Neural crest cell (in vitro differentiated cells): ENCODE measurements around the gene DDX60. TPM values are rescaled to one million over a fixed set of nuclear protein-coding genes. Genes with fewer than 3 reads are reported as not detected.
"Not testable (repeated sequence)": the region's sequence is repeated elsewhere in the genome, so short reads cannot be mapped to it uniquely, and the experiment has no call there.

ENCODE experiments used
- DNase-seq: peaks from one replicate; pipeline ENCODE4 v3.0.0; 2021; ENCODE audit warnings: low read depth, mixed read lengths, low spot score
- H3K27ac Mint-ChIP-seq: one replicate; pipeline ENCODE4 v1.8.0; 2021; ENCODE audit warnings: mild to moderate bottlenecking, mixed read lengths; ENCODE audit not compliant: unreplicated experiment
- H3K27me3 Mint-ChIP-seq: 2 replicates; pipeline ENCODE4 v1.8.0; 2021; ENCODE audit warnings: low read depth, mild to moderate bottlenecking, mixed read lengths
- H3K36me3 Mint-ChIP-seq: 2 replicates; pipeline ENCODE4 v1.8.0; 2021; ENCODE audit warnings: low read depth, mild to moderate bottlenecking, mixed read lengths
- H3K4me1 Mint-ChIP-seq: 2 replicates; pipeline ENCODE4 v1.8.0; 2021; ENCODE audit warnings: mixed read lengths
- H3K4me3 Mint-ChIP-seq: one replicate; pipeline ENCODE4 v1.8.0; 2021; ENCODE audit warnings: mild to moderate bottlenecking, mixed read lengths
- H3K9me3 Mint-ChIP-seq: 2 replicates; pipeline ENCODE4 v1.8.0; 2021; ENCODE audit warnings: mixed read lengths
- total RNA-seq: library from RNA; stranded (reverse); gene quantifications from 2 replicates; pipeline ENCODE4 v1.2.1, GENCODE V29; 2021
- TF ChIP-seq, protein P1 (sequence below): fragments of 200-600 bp; sonication (generic); conservative IDR thresholded peaks from 2 replicates; pipeline ENCODE4 v1.5.0; 2021; ENCODE audit warnings: antibody characterized with exemption, mild to moderate bottlenecking

Gene DDX60
- total RNA-seq, 1 donor from 2014 or later, result 2.1 TPM

DNA sequence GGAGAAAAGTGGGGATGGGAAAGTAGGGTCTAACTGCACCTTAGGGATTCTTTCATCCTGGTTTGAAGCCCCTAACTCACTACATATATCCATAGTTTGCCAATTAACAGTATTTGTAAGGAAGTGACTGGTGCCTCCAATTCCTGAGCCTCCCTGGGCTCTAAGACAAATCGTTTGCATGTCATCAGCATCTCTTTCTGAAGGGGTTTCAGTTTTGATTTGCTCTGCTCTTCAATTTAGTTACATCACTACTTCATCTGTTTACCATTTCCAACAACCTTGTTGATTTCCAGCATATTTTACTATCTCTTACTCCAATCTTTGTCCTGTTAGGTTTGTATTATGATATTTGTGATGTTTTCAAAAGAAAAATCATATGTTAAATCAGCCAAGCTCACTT, 15.5 kb upstream of the DDX60 start:
- Mint-ChIP-seq H3K27ac (no peak overlapping the region), H3K27me3 (peaks cover 4% of the 10 kb centered on the region), H3K36me3 (no peaks in the 10 kb centered on the region), H3K9me3 (no peaks in the 10 kb centered on the region), H3K4me1 (no peaks in the 10 kb centered on the region), H3K4me3 (no peak overlapping the region)
- DNase-seq, result no peak
- TF ChIP-seq, protein P1, sequence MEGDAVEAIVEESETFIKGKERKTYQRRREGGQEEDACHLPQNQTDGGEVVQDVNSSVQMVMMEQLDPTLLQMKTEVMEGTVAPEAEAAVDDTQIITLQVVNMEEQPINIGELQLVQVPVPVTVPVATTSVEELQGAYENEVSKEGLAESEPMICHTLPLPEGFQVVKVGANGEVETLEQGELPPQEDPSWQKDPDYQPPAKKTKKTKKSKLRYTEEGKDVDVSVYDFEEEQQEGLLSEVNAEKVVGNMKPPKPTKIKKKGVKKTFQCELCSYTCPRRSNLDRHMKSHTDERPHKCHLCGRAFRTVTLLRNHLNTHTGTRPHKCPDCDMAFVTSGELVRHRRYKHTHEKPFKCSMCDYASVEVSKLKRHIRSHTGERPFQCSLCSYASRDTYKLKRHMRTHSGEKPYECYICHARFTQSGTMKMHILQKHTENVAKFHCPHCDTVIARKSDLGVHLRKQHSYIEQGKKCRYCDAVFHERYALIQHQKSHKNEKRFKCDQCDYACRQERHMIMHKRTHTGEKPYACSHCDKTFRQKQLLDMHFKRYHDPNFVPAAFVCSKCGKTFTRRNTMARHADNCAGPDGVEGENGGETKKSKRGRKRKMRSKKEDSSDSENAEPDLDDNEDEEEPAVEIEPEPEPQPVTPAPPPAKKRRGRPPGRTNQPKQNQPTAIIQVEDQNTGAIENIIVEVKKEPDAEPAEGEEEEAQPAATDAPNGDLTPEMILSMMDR, result no peak

DNA sequence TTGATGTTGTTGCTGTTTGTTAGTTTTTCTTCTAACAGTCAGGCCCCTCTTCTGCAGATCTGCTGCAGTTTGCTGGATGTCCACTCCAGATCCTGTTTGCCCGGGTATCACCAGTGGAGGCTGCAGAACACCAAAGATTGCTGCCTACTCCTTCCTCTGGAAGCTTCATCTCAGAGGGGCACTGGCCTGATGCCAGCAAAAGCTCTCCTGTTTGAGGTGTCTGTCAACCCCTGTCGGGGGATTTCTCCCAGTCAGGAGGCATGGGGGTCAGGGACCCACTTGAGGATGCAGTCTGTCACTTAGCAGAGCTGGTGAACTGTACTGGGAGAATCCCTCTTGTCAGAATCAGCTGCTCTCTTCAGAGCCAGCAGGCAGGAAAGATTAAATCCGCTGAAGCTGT, 12.0 kb upstream of the DDX60 start:
- not testable (repeated sequence) for H3K4me1 Mint-ChIP-seq, H3K27me3 Mint-ChIP-seq, H3K4me3 Mint-ChIP-seq, H3K27ac Mint-ChIP-seq, H3K9me3 Mint-ChIP-seq, DNase-seq, H3K36me3 Mint-ChIP-seq

DNA sequence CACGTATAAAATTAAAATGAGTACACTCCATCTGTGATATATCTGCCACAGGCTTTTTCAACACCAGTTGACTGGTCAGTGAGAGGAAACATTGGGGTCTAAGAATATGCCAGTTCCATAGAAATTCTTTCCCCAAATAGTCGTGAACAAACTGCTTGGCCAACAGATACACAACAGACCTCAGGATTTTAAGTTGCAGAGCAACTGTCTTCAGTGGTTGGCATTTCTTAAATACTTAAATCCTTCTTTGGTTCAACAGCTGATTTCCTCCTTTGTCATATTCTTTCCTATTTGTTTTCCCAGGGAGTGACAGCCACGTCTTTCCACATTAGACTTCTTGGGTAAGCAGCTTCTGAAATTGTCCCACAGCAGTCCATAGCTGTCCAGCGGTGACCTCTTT, 7.0 kb upstream of the DDX60 start:
- no peak overlapping the region for H3K27ac Mint-ChIP-seq
- TF ChIP-seq, protein P1, result no peak
- no peaks in the 10 kb centered on the region for H3K36me3 Mint-ChIP-seq
- H3K4me1 Mint-ChIP-seq, result no peaks in the 10 kb centered on the region
- H3K9me3 Mint-ChIP-seq, result peaks cover 2% of the 10 kb centered on the region
- peaks cover 4% of the 10 kb centered on the region for H3K27me3 Mint-ChIP-seq
- H3K4me3 Mint-ChIP-seq, result no peak overlapping the region
- no peak for DNase-seq

DNA sequence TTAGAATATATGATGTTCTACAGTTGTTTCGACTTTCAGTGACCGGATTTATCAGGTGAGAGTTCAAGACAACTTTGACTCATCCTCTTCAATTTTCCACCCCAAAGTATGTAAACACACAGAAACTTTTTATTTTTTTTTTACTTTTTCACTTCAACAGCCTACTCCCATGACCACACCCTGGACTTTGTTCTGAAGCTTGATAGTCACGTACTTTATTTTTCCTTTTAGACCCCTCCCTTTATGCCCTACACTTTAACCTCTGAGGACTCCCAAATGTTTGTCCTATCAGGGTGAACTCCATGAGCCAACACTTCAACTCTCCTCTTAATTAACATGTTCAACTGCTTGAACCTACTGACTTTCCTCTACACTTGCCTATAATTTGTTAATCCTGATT, 2.5 kb upstream of the DDX60 start:
- Mint-ChIP-seq H3K27ac (no peak overlapping the region), H3K36me3 (no peaks in the 10 kb centered on the region), H3K4me3 (peak overlapping the region; percentile 1), H3K9me3 (no peaks in the 10 kb centered on the region), H3K4me1 (peaks cover 11% of the 10 kb centered on the region), H3K27me3 (peaks cover 5% of the 10 kb centered on the region)
- TF ChIP-seq, protein P1, result no peak
- DNase-seq, result no peak

DNA sequence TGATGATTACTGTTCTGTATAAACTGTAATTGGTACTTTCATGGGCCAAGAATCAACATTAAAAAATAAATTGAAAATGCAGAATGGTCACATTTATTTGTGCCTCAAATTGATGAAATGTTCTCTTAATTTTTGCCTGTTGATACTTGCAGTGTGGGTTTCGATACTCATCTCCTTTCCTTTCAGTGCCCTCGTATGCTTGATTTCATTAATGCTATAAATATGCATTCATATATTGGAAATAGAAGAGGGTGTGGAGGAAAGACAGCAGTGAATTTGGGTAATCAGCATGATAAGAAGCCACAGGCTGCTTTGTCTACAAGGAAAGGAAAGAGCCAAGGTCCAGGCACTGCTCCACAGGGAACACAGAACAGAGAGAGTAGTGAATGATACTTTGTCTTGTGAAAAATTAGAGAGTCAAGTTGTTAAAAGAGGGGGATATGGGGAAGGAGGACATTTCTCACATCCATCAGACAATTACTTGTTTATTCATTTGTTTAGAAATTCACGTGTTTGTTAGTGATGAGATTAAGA, 1.0 kb upstream of the DDX60 start:
- H3K27ac Mint-ChIP-seq, result no peak overlapping the region
- peak overlapping the region; percentile 32 for H3K4me3 Mint-ChIP-seq
- H3K27me3 Mint-ChIP-seq, result peaks cover 5% of the 10 kb centered on the region
- H3K4me1 Mint-ChIP-seq, result peaks cover 11% of the 10 kb centered on the region
- no peaks in the 10 kb centered on the region for H3K9me3 Mint-ChIP-seq
- TF ChIP-seq, protein P1, result no peak
- H3K36me3 Mint-ChIP-seq, result no peaks in the 10 kb centered on the region
- DNase-seq, result no peak

DNA sequence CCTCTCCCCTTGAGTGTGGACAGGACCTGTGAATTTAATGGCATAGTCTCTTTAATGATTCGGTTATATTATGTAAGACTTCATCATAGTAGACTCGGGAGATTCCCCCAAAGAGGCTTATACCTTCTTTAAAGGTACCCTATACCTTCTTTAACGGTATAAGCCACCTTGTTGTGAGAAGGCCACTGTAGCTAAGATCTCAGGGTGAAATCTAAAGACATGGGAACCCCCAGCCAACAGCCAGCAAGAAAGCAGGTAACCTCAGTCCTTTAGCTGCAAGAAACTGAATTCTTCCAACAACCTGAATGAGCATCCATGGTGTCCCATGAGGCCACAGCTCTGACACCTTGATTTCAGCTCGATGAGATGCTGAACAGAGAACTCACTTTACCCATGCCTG, 931 bp downstream of the DDX60 start:
- H3K4me3 Mint-ChIP-seq, result peak overlapping the region; percentile 88
- H3K4me1 Mint-ChIP-seq, result peaks cover 11% of the 10 kb centered on the region
- no peak overlapping the region for H3K27ac Mint-ChIP-seq
- TF ChIP-seq, protein P1, result no peak
- no peaks in the 10 kb centered on the region for H3K9me3 Mint-ChIP-seq
- no peak for DNase-seq
- no peaks in the 10 kb centered on the region for H3K36me3 Mint-ChIP-seq
- H3K27me3 Mint-ChIP-seq, result peaks cover 5% of the 10 kb centered on the region
